ENCODE results near the gene PRKAG2.

DNA sequence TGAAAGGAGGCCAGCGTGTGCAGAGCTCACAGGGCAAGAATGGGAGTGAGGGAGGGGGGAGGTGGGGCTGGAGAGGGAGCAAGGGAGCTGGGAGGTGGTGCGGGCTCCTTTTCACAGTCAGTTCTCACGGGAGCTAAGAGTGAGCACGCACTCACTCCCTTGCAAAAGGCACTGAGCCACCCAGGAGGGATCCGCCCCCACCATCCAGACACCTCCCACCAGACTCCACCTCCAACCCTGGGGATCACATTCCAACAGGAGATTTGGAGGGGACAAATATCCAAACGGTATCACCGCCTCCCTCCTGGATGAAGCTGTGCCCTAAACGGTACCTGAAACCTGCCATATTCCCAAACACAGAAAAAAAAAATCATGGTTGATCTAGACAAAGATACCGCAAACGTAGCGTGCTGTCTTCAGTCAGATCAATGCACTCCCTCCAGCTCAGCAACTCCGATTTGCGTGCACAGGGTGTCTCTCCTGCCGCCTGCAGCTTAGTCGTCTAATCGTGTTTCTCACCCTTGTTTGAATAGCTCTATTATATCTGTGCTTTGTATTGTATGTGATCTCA, 20.3 kb upstream of the PRKAG2 start:
- TF ChIP-seq, protein P1, sequence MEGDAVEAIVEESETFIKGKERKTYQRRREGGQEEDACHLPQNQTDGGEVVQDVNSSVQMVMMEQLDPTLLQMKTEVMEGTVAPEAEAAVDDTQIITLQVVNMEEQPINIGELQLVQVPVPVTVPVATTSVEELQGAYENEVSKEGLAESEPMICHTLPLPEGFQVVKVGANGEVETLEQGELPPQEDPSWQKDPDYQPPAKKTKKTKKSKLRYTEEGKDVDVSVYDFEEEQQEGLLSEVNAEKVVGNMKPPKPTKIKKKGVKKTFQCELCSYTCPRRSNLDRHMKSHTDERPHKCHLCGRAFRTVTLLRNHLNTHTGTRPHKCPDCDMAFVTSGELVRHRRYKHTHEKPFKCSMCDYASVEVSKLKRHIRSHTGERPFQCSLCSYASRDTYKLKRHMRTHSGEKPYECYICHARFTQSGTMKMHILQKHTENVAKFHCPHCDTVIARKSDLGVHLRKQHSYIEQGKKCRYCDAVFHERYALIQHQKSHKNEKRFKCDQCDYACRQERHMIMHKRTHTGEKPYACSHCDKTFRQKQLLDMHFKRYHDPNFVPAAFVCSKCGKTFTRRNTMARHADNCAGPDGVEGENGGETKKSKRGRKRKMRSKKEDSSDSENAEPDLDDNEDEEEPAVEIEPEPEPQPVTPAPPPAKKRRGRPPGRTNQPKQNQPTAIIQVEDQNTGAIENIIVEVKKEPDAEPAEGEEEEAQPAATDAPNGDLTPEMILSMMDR (IDR thresholded peaks at IDR 0.05; ENCODE audit: low read depth, low read length), result no peak
- TF ChIP-seq EZH2phosphoT487 (IDR thresholded peaks at IDR 0.05; ENCODE audit: low read depth), result no peak
